Activated B cell treated with CpG ODN at 0.5 μM for 24 hours (primary cell): ENCODE results near the gene PRLH. TPM values are rescaled to one million over a fixed set of nuclear protein-coding genes. Genes with fewer than 3 reads are reported as not detected.

Experiments used
- ATAC-seq: fragments of 200-7000 bp; cut with Tn5 transposase; one replicate; pipeline ENCODE4 v1.10.0; 2021; ENCODE audit warnings: low read depth, mild to moderate bottlenecking, moderate library complexity
- CTCF ChIA-PET: fragments of 350-600 bp; sonication (Branson Sonifier 250); formaldehyde crosslinking; loops from one replicate; lab custom pipeline; 2021; ENCODE audit warnings: antibody characterized with exemption; lab: Charles Lee
- POLR2A ChIA-PET: fragments of 350-600 bp; sonication (Branson Sonifier 250); formaldehyde crosslinking; loops from one replicate; lab custom pipeline; 2021; ENCODE audit warnings: antibody characterized with exemption; lab: Charles Lee
- DNase-seq: peaks from one replicate; pipeline ENCODE4 v3.0.0; 2022
- H3K27ac Mint-ChIP-seq: one replicate; pipeline ENCODE4 v1.8.0; 2020; ENCODE audit warnings: mixed read lengths
- H3K27me3 Mint-ChIP-seq: one replicate; pipeline ENCODE4 v1.8.0; 2021; ENCODE audit warnings: mixed read lengths
- H3K36me3 Mint-ChIP-seq: one replicate; pipeline ENCODE4 v1.8.0; 2021; ENCODE audit warnings: low read depth, mixed read lengths
- H3K4me1 Mint-ChIP-seq: one replicate; pipeline ENCODE4 v1.8.0; 2021; ENCODE audit warnings: mixed read lengths
- H3K4me3 Mint-ChIP-seq: one replicate; pipeline ENCODE4 v1.8.0; 2020; ENCODE audit warnings: mild to moderate bottlenecking, mixed read lengths
- H3K9me3 Mint-ChIP-seq: one replicate; pipeline ENCODE4 v1.8.0; 2020; ENCODE audit warnings: mixed read lengths
- CTCF ChIP-seq: fragments of 200-600 bp; IDR thresholded peaks from one replicate; pipeline ENCODE4 v1.8.0; 2022; ENCODE audit warnings: antibody characterized with exemption, mild to moderate bottlenecking
- intact Hi-C: fragments of 100-400 bp; cut with micrococcal nuclease; formaldehyde crosslinking; loops from one replicate; pipeline ENCODE4 v1.15.1; 2024
- total RNA-seq: library from RNA; stranded (reverse); gene quantifications from 2 replicates; pipeline ENCODE4 v1.2.3, GENCODE V29; 2022

The PRLH gene
- total RNA-seq, 1 donor from 2014 or later = not detected

DNA sequence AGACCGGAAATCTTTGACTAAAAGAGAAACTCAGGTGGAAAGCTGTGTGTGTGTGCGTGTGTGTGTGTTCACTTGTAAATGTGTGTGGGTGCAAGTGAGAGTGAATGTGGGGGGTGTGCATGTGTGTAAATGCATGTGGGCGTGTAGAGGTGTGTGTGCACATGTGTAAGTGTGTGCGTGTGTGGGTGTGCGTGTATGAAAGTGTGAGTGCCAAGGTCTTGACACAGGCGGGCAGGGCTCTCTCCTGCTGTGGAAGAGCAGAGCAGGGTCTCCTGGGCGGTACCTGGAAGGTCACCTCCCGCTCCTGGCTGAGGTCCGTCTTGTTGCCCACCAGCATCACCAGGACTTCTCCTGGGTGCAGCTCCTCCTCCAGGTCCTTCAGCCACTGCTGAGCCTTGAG lies 10.6 kb downstream of the PRLH start:
- Mint-ChIP-seq H3K9me3 (no peaks in the 10 kb centered on the region), H3K4me1 (peaks cover 2% of the 10 kb centered on the region), H3K4me3 (no peak overlapping the region), H3K27ac (no peak overlapping the region), H3K27me3 (peaks cover 15% of the 10 kb centered on the region), H3K36me3 (no peaks in the 10 kb centered on the region)
- CTCF ChIA-PET = no interaction called here
- no peak for TF ChIP-seq CTCF
- ATAC-seq = no peak
- POLR2A ChIA-PET = interaction anchor here (0.5 kb wide), 1 partner anchor 15 kb away, joined by 6 read pairs; no protein-coding TSS in a partner anchor
- intact Hi-C loops = no loop called here
- no peak for DNase-seq

DNA sequence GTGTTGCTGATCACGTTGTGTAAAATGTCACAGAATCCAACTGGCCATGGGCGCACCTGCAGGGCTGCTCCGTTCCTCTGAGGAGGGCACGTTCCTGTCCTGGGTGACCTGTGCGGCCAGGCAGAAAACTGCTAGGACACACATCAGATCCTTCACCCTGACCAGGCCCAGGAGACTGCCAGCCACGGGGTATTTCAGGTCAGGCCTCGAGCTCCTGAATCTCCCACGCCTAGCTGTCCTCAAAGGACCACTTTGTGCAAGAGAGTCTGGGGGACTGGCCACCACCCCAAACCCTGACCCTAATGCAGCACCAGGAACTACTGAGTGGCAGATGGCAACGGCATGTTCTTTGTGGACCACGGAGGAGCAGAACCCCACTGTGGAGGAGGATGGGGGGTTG lies 11.1 kb downstream of the PRLH start:
- Mint-ChIP-seq H3K27me3 (peaks cover 14% of the 10 kb centered on the region), H3K9me3 (no peaks in the 10 kb centered on the region), H3K27ac (no peak overlapping the region), H3K4me1 (peaks cover 2% of the 10 kb centered on the region), H3K36me3 (no peaks in the 10 kb centered on the region), H3K4me3 (no peak overlapping the region)
- intact Hi-C loops = no loop called here
- ATAC-seq = no peak
- no peak for DNase-seq
- TF ChIP-seq CTCF = no peak
- CTCF ChIA-PET = no interaction called here
- POLR2A ChIA-PET = interaction anchor here (0.5 kb wide), 1 partner anchor 15 kb away, joined by 6 read pairs; no protein-coding TSS in a partner anchor

DNA sequence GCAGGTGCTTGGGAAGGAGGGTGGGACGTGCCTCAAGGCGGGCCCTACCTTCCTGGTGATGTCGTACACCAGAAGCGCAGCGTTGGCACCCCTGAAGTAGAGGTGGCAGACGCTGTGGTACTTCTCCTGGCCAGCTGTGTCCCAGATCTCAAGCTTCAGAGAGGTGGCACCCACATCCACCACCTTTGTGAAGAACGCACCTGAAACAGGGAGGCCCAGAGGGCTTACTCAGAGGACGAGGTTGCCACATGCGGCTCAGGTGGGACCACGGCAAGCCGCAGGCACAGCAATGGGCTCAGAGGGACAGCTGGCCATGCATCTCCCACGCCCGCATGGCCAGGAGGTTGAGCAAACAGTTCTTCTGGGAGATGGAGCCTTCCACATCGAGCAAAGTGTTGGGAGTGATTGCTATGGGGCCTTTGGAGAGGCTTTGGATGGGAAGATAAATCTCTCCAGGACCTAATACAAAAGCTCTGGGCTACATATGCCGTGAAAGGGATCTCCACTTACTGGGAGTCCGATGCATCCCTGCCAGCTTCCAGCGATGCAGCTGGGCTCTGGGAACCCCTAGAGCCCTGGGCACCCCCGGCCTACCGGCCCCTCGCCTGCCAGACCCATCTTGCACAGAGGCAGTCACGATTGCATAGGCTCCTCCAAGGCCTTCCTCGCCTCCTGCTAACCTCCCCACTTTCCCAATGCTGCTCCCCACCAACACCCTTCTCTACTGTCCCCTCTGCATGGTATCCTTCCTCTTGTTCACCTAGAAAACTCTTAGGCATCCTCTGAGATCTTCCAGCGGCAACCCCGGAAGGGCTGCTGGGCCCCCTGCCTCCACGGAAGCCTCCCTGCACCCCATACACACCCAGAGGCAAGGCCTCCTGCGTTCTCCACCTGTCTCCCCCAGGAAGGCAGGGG lies 11.8 kb downstream of the PRLH start:
- intact Hi-C loops = no loop called here
- TF ChIP-seq CTCF = no peak
- DNase-seq (no peak), ATAC-seq (no peak)
- Mint-ChIP-seq H3K9me3 (no peaks in the 10 kb centered on the region), H3K4me1 (peaks cover 2% of the 10 kb centered on the region), H3K36me3 (no peaks in the 10 kb centered on the region), H3K27ac (no peak overlapping the region), H3K27me3 (peaks cover 13% of the 10 kb centered on the region), H3K4me3 (no peak overlapping the region)
- CTCF ChIA-PET = no interaction called here
- POLR2A ChIA-PET = no interaction called here

GRCh38 chr2:237581326-237581725 lies 15.0 kb downstream of the PRLH start:
- Mint-ChIP-seq H3K4me3 (no peak overlapping the region), H3K4me1 (peaks cover 2% of the 10 kb centered on the region), H3K9me3 (no peaks in the 10 kb centered on the region), H3K27ac (no peak overlapping the region), H3K36me3 (no peaks in the 10 kb centered on the region), H3K27me3 (peaks cover 14% of the 10 kb centered on the region)
- intact Hi-C loops = loop anchor here (1.0 kb wide), 3 partner anchors 92 to 193 kb away; no protein-coding TSS in a partner anchor
- POLR2A ChIA-PET = no interaction called here
- no peak for DNase-seq
- ATAC-seq = no peak
- TF ChIP-seq CTCF = no peak
- CTCF ChIA-PET = interaction anchor here (0.8 to 1.5 kb wide), 8 partner anchors 9 to 193 kb away, joined by 3 to 12 read pairs (median 4); no protein-coding TSS in a partner anchor
